Endothelial cell (in vitro differentiated cells): ENCODE measurements around the gene GPATCH2. TPM values are rescaled to one million over a fixed set of nuclear protein-coding genes. Genes with fewer than 3 reads are reported as not detected.

ENCODE experiments used
- DNase-seq: peaks from one replicate; pipeline ENCODE4 v3.0.0; 2021; ENCODE audit warnings: low spot score
- H3K27ac Mint-ChIP-seq: one replicate; pipeline ENCODE4 v1.8.0; 2021; ENCODE audit warnings: mixed read lengths, inconsistent platforms; ENCODE audit not compliant: unreplicated experiment
- H3K27me3 Mint-ChIP-seq: one replicate; pipeline ENCODE4 v1.8.0; 2021; ENCODE audit warnings: mild to moderate bottlenecking, moderate library complexity, mixed read lengths, inconsistent platforms; ENCODE audit not compliant: unreplicated experiment
- H3K36me3 Mint-ChIP-seq: one replicate; pipeline ENCODE4 v1.8.0; 2021; ENCODE audit warnings: mild to moderate bottlenecking, low read depth, mixed read lengths, inconsistent platforms; ENCODE audit not compliant: unreplicated experiment
- H3K4me1 Mint-ChIP-seq: one replicate; pipeline ENCODE4 v1.8.0; 2021; ENCODE audit warnings: mild to moderate bottlenecking, mixed read lengths, inconsistent platforms; ENCODE audit not compliant: unreplicated experiment
- H3K4me3 Mint-ChIP-seq: one replicate; pipeline ENCODE4 v1.8.0; 2021; ENCODE audit warnings: mild to moderate bottlenecking, mixed read lengths, inconsistent platforms; ENCODE audit not compliant: unreplicated experiment
- H3K9me3 Mint-ChIP-seq: one replicate; pipeline ENCODE4 v1.8.0; 2021; ENCODE audit warnings: mixed read lengths, inconsistent platforms; ENCODE audit not compliant: unreplicated experiment
- total RNA-seq: library from RNA; stranded (reverse); fragmentation: NEBNext Ultra II Directional; extraction: Animal tissue kit (Norgen Biotek cat#: 25700); gene quantifications from one replicate; pipeline ENCODE4 v1.2.1, GENCODE V29; 2021; ENCODE audit not compliant: unreplicated experiment
- TF ChIP-seq, protein P1 (sequence below): fragments of 200-600 bp; sonication (generic); IDR thresholded peaks from one replicate; pipeline ENCODE4 v1.5.0; 2021; ENCODE audit warnings: antibody characterized with exemption; ENCODE audit not compliant: unreplicated experiment

Gene GPATCH2
- total RNA-seq, 1 donor from 2014 or later, result 18.4 TPM

DNA sequence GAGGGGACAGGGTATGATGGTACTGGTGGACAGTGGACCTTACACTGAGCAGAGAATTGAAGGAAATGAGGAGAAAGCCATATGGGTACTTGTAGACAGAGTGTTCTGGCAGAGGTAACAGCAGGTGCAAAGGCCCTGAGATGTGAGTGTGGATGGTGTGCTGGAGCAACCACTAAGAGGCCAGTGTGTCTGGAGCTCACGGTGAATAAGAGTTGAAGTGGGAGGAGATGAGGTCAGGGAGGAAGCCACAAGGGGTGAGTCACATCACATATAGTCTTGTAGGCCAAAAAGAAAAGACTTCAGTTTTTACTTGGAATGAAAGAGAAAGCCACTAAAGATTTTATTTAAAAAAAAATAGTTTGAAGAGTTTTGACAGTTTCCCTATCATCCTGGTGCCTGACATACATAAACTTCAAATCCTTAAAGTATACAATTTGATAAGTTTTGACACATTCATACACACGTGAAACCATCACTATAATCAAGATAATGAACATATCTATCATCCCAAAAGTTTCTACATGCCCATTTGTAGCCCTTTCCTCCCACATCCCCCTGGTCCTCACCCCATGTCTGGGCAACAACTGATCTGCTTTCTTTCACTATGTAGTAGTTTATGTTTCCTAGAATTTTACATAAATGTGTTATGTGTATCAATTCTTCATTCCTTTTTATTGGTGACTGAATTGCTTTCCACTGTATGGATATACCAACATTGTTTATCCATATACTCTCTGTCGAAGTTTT lies 148.4 kb downstream of the GPATCH2 start:
- H3K27ac Mint-ChIP-seq, result no peak overlapping the region
- no peaks in the 10 kb centered on the region for H3K36me3 Mint-ChIP-seq
- no peak for DNase-seq
- TF ChIP-seq, protein P1, sequence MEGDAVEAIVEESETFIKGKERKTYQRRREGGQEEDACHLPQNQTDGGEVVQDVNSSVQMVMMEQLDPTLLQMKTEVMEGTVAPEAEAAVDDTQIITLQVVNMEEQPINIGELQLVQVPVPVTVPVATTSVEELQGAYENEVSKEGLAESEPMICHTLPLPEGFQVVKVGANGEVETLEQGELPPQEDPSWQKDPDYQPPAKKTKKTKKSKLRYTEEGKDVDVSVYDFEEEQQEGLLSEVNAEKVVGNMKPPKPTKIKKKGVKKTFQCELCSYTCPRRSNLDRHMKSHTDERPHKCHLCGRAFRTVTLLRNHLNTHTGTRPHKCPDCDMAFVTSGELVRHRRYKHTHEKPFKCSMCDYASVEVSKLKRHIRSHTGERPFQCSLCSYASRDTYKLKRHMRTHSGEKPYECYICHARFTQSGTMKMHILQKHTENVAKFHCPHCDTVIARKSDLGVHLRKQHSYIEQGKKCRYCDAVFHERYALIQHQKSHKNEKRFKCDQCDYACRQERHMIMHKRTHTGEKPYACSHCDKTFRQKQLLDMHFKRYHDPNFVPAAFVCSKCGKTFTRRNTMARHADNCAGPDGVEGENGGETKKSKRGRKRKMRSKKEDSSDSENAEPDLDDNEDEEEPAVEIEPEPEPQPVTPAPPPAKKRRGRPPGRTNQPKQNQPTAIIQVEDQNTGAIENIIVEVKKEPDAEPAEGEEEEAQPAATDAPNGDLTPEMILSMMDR, result no peak
- H3K9me3 Mint-ChIP-seq, result no peaks in the 10 kb centered on the region
- H3K4me1 Mint-ChIP-seq, result no peaks in the 10 kb centered on the region
- H3K4me3 Mint-ChIP-seq, result no peak overlapping the region
- no peaks in the 10 kb centered on the region for H3K27me3 Mint-ChIP-seq

DNA sequence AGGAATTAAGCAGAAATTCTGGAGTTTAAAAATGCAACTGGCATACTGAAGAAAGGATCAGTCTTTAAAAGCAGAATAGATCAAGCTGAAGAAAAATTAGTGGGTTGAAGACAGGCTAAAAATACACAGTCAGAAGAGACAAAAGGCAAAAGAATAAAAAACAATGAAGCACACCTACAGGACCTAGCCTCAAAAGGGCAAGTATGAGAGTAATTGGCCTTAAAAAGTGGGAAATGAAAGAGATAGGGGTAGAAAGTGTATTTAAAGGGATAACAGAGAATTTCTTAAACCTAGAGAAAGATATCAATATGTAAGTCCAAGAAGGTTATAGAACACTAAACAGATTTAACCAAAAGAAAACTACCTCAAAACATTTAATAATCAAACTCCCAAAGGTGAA lies 152.4 kb downstream of the GPATCH2 start:
- H3K4me1 Mint-ChIP-seq, result no peaks in the 10 kb centered on the region
- H3K4me3 Mint-ChIP-seq, result no peak overlapping the region
- DNase-seq, result no peak
- H3K36me3 Mint-ChIP-seq, result no peaks in the 10 kb centered on the region
- no peak overlapping the region for H3K27ac Mint-ChIP-seq
- no peaks in the 10 kb centered on the region for H3K9me3 Mint-ChIP-seq
- TF ChIP-seq, protein P1, result no peak
- H3K27me3 Mint-ChIP-seq, result no peaks in the 10 kb centered on the region

DNA sequence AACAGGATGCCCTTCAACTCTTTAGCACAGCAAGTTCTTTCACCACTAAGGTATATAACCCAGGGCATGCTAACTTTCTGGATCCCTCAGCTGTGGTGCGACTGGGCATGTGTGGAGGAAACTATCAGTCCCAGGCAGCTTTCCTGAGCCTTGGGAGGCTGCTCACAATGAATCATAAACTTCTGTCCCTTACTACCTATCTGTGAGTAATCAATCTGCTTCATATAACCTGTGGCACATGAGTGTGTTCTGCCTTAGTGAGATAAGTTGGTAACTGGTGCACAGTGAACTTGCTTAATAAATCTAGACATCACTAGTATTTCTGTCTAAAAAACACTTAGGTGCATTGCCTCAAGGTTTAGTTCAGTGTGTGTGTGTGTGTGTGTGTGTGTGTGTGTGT lies 158.0 kb downstream of the GPATCH2 start:
- H3K27me3 Mint-ChIP-seq, result no peaks in the 10 kb centered on the region
- no peaks in the 10 kb centered on the region for H3K4me1 Mint-ChIP-seq
- no peak for DNase-seq
- no peaks in the 10 kb centered on the region for H3K9me3 Mint-ChIP-seq
- no peaks in the 10 kb centered on the region for H3K36me3 Mint-ChIP-seq
- TF ChIP-seq, protein P1, result no peak
- H3K27ac Mint-ChIP-seq, result no peak overlapping the region
- H3K4me3 Mint-ChIP-seq, result no peak overlapping the region

DNA sequence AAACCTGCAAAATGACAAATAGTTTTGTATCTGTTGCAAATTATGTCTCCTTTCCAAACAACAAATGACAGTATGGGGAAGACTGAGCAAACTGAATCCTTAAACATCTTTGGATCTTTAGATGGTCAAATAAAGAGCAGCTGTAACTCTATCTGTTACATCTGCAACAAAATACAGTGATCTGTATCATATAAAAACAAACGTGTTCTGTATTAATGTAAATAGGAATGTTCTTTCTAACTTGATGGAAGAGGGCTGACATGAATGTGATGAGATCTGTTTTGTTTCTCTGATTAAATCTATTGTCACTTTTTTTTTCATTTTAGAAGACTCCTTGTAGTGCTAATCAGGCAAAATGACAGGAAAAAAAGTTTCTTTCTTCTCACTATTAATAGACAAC lies 159.5 kb downstream of the GPATCH2 start:
- Mint-ChIP-seq H3K4me3 (no peak overlapping the region), H3K27me3 (no peaks in the 10 kb centered on the region), H3K27ac (no peak overlapping the region), H3K4me1 (no peaks in the 10 kb centered on the region), H3K9me3 (no peaks in the 10 kb centered on the region), H3K36me3 (no peaks in the 10 kb centered on the region)
- DNase-seq, result no peak
- TF ChIP-seq, protein P1, result no peak

DNA sequence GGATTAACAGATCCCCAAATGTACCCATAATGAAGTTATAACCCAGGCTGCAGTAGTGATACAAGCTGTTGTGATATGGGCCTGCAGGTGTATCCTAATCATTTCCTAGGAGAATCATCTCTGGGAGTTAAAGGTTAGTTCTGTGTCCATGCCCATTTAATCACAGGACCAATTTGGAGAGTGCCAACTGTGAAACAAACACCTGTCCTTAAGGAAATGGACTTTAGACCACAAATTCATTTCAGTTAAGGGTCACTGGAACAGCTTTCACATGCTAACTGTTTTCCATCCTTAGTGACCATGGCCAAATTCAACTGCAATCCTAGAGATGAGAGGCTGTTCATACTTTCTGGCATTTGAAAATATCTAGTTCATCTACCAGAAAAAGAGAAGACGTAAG lies 160.9 kb downstream of the GPATCH2 start:
- Mint-ChIP-seq H3K9me3 (no peaks in the 10 kb centered on the region), H3K4me3 (no peak overlapping the region), H3K27me3 (no peaks in the 10 kb centered on the region), H3K4me1 (no peaks in the 10 kb centered on the region), H3K36me3 (peaks cover 5% of the 10 kb centered on the region), H3K27ac (no peak overlapping the region)
- TF ChIP-seq, protein P1, result no peak
- DNase-seq, result no peak
